IMR-90 (cell line): ENCODE data around the gene SEC11A.

Experiments
- BHLHE40 ChIP-seq: fragments of 150-350 bp; IDR thresholded peaks from 2 replicates; pipeline ENCODE4 v1.6.1; 2016; ENCODE audit warnings: mild to moderate bottlenecking, low read depth, low read length
- CEBPB ChIP-seq: IDR thresholded peaks from 2 replicates; pipeline ENCODE4 v1.6.1; 2012; ENCODE audit warnings: low read depth, low read length, improper control_type of control experiment
- CHD1 ChIP-seq: IDR thresholded peaks from 2 replicates; pipeline ENCODE4 v1.6.1; 2012; ENCODE audit warnings: low read depth, low read length, improper control_type of control experiment
- ELK1 ChIP-seq: fragments of 150-350 bp; IDR thresholded peaks from 2 replicates; pipeline ENCODE4 v1.6.1; 2016; ENCODE audit warnings: low read depth, mild to moderate bottlenecking, low read length, moderate library complexity, borderline replicate concordance
- MAFK ChIP-seq: IDR thresholded peaks from 2 replicates; pipeline ENCODE4 v1.6.1; 2012; ENCODE audit warnings: low read depth, low read length, improper control_type of control experiment
- MAZ ChIP-seq: IDR thresholded peaks from 2 replicates; pipeline ENCODE4 v1.6.1; 2012; ENCODE audit warnings: low read depth, mild to moderate bottlenecking, low read length, improper control_type of control experiment, moderate library complexity, borderline replicate concordance
- NFE2L2 ChIP-seq: fragments of 150-350 bp; IDR thresholded peaks from 2 replicates; pipeline ENCODE4 v1.6.1; 2016; ENCODE audit warnings: low read depth, mild to moderate bottlenecking, low read length
- POLR2A ChIP-seq: IDR thresholded peaks from 2 replicates; pipeline ENCODE4 v1.6.1; 2012; ENCODE audit warnings: mild to moderate bottlenecking, low read depth, low read length
- RAD21 ChIP-seq: IDR thresholded peaks from 2 replicates; pipeline ENCODE4 v1.6.1; 2012; ENCODE audit warnings: low read length, improper control_type of control experiment
- RFX5 ChIP-seq: IDR thresholded peaks from 2 replicates; pipeline ENCODE4 v1.8.0; 2012; ENCODE audit warnings: low read depth, mild to moderate bottlenecking, low read length, moderate library complexity
- SMC3 ChIP-seq: fragments of 150-350 bp; IDR thresholded peaks from 2 replicates; pipeline ENCODE4 v1.6.1; 2016; ENCODE audit warnings: low read depth, mild to moderate bottlenecking, antibody characterized with exemption, low read length, moderate library complexity
- TF ChIP-seq, protein P1 (sequence below): conservative IDR thresholded peaks from 2 replicates; pipeline ENCODE4 v1.5.1; 2012; ENCODE audit warnings: mild to moderate bottlenecking, low read depth, low read length, improper control_type of control experiment
- TF ChIP-seq, protein P2 (sequence below): fragments of 150-350 bp; IDR thresholded peaks from 2 replicates; pipeline ENCODE4 v1.6.1; 2017; ENCODE audit warnings: mild to moderate bottlenecking, antibody characterized with exemption, low read length, low read depth

DNA sequence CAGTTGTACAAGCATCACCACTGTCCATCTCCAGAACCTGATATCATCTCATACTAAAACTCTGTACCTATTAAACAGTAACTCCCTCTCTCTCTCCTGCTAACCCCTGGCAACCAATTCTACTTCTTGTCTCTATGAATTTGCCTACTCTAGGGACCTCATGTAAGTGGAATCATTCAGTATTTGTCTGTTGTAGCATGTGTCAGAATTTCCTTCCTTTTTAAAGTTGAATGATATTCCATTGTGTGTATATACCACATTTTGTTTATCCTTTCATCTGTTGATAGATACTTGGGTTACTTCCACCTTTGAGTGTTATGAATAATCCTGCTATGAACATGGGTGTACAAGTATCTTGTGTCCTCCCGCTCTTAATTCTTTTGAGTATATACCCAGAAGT, 49.0 kb upstream of the SEC11A start:
- TF ChIP-seq POLR2A (no peak), RAD21 (no peak), CEBPB (no peak), ELK1 (no peak), RFX5 (no peak), MAFK (no peak), NFE2L2 (no peak), SMC3 (no peak), CHD1 (no peak), BHLHE40 (no peak), MAZ (no peak)
- TF ChIP-seq, protein P1, sequence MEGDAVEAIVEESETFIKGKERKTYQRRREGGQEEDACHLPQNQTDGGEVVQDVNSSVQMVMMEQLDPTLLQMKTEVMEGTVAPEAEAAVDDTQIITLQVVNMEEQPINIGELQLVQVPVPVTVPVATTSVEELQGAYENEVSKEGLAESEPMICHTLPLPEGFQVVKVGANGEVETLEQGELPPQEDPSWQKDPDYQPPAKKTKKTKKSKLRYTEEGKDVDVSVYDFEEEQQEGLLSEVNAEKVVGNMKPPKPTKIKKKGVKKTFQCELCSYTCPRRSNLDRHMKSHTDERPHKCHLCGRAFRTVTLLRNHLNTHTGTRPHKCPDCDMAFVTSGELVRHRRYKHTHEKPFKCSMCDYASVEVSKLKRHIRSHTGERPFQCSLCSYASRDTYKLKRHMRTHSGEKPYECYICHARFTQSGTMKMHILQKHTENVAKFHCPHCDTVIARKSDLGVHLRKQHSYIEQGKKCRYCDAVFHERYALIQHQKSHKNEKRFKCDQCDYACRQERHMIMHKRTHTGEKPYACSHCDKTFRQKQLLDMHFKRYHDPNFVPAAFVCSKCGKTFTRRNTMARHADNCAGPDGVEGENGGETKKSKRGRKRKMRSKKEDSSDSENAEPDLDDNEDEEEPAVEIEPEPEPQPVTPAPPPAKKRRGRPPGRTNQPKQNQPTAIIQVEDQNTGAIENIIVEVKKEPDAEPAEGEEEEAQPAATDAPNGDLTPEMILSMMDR: no peak
- TF ChIP-seq, protein P2, sequence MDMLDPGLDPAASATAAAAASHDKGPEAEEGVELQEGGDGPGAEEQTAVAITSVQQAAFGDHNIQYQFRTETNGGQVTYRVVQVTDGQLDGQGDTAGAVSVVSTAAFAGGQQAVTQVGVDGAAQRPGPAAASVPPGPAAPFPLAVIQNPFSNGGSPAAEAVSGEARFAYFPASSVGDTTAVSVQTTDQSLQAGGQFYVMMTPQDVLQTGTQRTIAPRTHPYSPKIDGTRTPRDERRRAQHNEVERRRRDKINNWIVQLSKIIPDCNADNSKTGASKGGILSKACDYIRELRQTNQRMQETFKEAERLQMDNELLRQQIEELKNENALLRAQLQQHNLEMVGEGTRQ: no peak
